HG03460 (cell line): ENCODE data around the gene SLC23A3.

ENCODE experiments used
- ATAC-seq: cut with Tn5 transposase; IDR thresholded peaks from one replicate; pipeline ENCODE4 v1.9.1; 2021; ENCODE audit not compliant: unreplicated experiment

The SLC23A3 gene

GRCh38 chr2:219116776-219117646, 52.8 kb downstream of the SLC23A3 start:
- no peak for ATAC-seq

GRCh38 chr2:219112651-219113338, 57.0 kb downstream of the SLC23A3 start:
- no peak for ATAC-seq

GRCh38 chr2:219112062-219112406, 57.8 kb downstream of the SLC23A3 start:
- ATAC-seq, result no peak
